ENCODE data around the gene RPS13.
"Not testable (repeated sequence)": the region's sequence is repeated elsewhere in the genome, so short reads cannot be mapped to it uniquely, and the experiment has no call there.

Gene RPS13

GRCh38 chr11:17034027-17034426 lies 43.4 kb downstream of the RPS13 start:
- DNase-seq = not testable (repeated sequence)

GRCh38 chr11:17026487-17027082 lies 50.9 kb downstream of the RPS13 start:
- no peak for DNase-seq

GRCh38 chr11:17024924-17025323 lies 52.5 kb downstream of the RPS13 start:
- DNase-seq = no peak
